K562 (cell line): ENCODE data around the gene SEH1L.

Experiments
- CHD2 ChIP-seq: IDR thresholded peaks from 2 replicates; pipeline ENCODE4 v1.6.1; 2011; ENCODE audit warnings: low read depth, low read length
- EP300 ChIP-seq: IDR thresholded peaks from 2 replicates; pipeline ENCODE4 v1.6.1; 2012; ENCODE audit warnings: low read length, improper control_type of control experiment
- HDAC2 ChIP-seq: fragments of 450-650 bp; IDR thresholded peaks from 2 replicates; pipeline ENCODE4 v1.6.1; 2016; ENCODE audit warnings: mild to moderate bottlenecking
- MAFK ChIP-seq: IDR thresholded peaks from 2 replicates; pipeline ENCODE4 v1.6.1; 2011; ENCODE audit warnings: low read length, improper control_type of control experiment
- MXI1 ChIP-seq: IDR thresholded peaks from 2 replicates; pipeline ENCODE4 v1.6.1; 2011; ENCODE audit warnings: low read depth, mild to moderate bottlenecking, improper control_type of control experiment, low read length
- SNRNP70 ChIP-seq: fragments of 200-400 bp; formaldehyde crosslinking; optimal IDR thresholded peaks from 2 replicates; pipeline ENCODE3; 2017; ENCODE audit warnings: low read depth, low read length
- TARDBP ChIP-seq: fragments of 450-650 bp; IDR thresholded peaks from 2 replicates; pipeline ENCODE4 v1.6.1; 2016
- ZNF644 ChIP-seq: fragments of 200-800 bp; sonication (Bioruptor generic); IDR thresholded peaks from 2 replicates; pipeline ENCODE4 v1.6.1; 2016; ENCODE audit warnings: low read depth, missing genetic modification characterization, missing compliant biosample characterization
- ZNF766 ChIP-seq: fragments of 200-800 bp; sonication (Bioruptor generic); conservative IDR thresholded peaks from 2 replicates; pipeline ENCODE4 v1.6.1; 2016; ENCODE audit warnings: missing genetic modification characterization, missing compliant biosample characterization
- TF ChIP-seq, protein P1 (sequence below): fragments of 450-650 bp; IDR thresholded peaks from one replicate; pipeline ENCODE4 v1.6.1; 2018; ENCODE audit warnings: mild to moderate bottlenecking, moderate library complexity; ENCODE audit not compliant: partially characterized antibody
- TF ChIP-seq, protein P2 (sequence below): sonication (generic); formaldehyde crosslinking; IDR thresholded peaks from 2 replicates; pipeline ENCODE4 v1.8.1; 2023; ENCODE audit warnings: mild to moderate bottlenecking, missing genetic modification reagents, moderate library complexity
- TF ChIP-seq, protein P3 (sequence below): fragments of 450-650 bp; IDR thresholded peaks from 2 replicates; pipeline ENCODE4 v1.6.1; 2016; ENCODE audit warnings: low read depth
- TF ChIP-seq, protein P4 (sequence below), 2 experiments: fragments of 450-650 bp; formaldehyde crosslinking in 1 of 2; IDR thresholded peaks; 2 replicates each; pipeline versions ENCODE4 v1.4.0 to v1.6.1; 2014 to 2020; ENCODE audit warnings: mild to moderate bottlenecking in 2 of 2, borderline replicate concordance in 1 of 2, low read depth in 1 of 2

DNA sequence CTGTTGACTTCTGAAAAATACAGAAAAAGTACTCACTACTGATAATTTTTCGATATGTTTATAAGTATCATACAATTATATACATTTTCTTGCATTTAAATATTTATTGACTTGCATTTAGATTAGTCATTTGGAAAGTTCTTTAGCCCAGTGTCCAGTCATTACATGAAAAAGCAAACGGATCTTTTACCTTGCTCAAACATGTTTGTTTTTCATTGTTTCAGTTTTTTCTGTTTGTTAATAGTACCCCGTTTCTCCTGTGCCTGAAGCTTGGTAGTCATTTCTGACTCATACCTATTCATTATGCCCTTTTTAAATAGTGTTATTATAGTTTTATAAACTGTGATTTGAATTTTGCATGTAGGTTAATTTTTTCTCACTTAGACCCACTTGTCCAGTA is 71.5 kb downstream of the SEH1L start:
- TF ChIP-seq EP300, result no peak
- no peak for TF ChIP-seq SNRNP70
- TF ChIP-seq HDAC2, result no peak
- no peak for TF ChIP-seq TARDBP
- TF ChIP-seq, protein P1, sequence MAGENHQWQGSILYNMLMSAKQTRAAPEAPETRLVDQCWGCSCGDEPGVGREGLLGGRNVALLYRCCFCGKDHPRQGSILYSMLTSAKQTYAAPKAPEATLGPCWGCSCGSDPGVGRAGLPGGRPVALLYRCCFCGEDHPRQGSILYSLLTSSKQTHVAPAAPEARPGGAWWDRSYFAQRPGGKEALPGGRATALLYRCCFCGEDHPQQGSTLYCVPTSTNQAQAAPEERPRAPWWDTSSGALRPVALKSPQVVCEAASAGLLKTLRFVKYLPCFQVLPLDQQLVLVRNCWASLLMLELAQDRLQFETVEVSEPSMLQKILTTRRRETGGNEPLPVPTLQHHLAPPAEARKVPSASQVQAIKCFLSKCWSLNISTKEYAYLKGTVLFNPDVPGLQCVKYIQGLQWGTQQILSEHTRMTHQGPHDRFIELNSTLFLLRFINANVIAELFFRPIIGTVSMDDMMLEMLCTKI, result no peak
- TF ChIP-seq, protein P2, sequence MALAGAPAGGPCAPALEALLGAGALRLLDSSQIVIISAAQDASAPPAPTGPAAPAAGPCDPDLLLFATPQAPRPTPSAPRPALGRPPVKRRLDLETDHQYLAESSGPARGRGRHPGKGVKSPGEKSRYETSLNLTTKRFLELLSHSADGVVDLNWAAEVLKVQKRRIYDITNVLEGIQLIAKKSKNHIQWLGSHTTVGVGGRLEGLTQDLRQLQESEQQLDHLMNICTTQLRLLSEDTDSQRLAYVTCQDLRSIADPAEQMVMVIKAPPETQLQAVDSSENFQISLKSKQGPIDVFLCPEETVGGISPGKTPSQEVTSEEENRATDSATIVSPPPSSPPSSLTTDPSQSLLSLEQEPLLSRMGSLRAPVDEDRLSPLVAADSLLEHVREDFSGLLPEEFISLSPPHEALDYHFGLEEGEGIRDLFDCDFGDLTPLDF, result no peak
- no peak for TF ChIP-seq MXI1
- TF ChIP-seq, protein P3, sequence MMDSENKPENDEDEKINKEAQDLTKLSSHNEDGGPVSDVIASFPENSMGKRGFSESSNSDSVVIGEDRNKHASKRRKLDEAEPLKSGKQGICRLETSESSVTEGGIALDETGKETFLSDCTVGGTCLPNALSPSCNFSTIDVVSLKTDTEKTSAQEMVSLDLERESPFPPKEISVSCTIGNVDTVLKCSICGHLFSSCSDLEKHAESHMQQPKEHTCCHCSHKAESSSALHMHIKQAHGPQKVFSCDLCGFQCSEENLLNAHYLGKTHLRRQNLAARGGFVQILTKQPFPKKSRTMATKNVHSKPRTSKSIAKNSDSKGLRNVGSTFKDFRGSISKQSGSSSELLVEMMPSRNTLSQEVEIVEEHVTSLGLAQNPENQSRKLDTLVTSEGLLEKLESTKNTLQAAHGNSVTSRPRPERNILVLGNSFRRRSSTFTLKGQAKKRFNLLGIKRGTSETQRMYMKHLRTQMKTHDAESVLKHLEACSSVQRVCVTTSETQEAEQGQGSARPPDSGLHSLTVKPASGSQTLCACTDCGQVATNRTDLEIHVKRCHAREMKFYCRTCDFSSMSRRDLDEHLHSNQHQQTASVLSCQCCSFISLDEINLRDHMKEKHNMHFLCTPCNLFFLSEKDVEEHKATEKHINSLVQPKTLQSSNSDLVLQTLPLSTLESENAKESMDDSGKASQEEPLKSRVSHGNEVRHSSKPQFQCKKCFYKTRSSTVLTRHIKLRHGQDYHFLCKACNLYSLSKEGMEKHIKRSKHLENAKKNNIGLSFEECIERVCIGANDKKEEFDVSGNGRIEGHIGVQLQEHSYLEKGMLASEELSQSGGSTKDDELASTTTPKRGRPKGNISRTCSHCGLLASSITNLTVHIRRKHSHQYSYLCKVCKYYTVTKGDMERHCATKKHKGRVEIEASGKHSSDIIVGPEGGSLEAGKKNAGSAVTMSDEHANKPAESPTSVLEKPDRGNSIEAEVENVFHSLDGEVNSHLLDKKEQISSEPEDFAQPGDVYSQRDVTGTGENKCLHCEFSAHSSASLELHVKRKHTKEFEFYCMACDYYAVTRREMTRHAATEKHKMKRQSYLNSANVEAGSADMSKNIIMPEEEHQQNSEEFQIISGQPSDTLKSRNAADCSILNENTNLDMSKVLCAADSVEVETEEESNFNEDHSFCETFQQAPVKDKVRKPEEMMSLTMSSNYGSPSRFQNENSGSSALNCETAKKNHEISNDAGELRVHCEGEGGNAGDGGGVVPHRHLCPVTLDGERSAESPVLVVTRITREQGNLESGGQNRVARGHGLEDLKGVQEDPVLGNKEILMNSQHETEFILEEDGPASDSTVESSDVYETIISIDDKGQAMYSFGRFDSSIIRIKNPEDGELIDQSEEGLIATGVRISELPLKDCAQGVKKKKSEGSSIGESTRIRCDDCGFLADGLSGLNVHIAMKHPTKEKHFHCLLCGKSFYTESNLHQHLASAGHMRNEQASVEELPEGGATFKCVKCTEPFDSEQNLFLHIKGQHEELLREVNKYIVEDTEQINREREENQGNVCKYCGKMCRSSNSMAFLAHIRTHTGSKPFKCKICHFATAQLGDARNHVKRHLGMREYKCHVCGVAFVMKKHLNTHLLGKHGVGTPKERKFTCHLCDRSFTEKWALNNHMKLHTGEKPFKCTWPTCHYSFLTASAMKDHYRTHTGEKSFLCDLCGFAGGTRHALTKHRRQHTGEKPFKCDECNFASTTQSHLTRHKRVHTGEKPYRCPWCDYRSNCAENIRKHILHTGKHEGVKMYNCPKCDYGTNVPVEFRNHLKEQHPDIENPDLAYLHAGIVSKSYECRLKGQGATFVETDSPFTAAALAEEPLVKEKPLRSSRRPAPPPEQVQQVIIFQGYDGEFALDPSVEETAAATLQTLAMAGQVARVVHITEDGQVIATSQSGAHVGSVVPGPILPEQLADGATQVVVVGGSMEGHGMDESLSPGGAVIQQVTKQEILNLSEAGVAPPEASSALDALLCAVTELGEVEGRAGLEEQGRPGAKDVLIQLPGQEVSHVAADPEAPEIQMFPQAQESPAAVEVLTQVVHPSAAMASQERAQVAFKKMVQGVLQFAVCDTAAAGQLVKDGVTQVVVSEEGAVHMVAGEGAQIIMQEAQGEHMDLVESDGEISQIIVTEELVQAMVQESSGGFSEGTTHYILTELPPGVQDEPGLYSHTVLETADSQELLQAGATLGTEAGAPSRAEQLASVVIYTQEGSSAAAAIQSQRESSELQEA, result no peak
- TF ChIP-seq MAFK, result no peak
- TF ChIP-seq ZNF766 (CRISPR knock-in tag), result no peak
- TF ChIP-seq, protein P4, sequence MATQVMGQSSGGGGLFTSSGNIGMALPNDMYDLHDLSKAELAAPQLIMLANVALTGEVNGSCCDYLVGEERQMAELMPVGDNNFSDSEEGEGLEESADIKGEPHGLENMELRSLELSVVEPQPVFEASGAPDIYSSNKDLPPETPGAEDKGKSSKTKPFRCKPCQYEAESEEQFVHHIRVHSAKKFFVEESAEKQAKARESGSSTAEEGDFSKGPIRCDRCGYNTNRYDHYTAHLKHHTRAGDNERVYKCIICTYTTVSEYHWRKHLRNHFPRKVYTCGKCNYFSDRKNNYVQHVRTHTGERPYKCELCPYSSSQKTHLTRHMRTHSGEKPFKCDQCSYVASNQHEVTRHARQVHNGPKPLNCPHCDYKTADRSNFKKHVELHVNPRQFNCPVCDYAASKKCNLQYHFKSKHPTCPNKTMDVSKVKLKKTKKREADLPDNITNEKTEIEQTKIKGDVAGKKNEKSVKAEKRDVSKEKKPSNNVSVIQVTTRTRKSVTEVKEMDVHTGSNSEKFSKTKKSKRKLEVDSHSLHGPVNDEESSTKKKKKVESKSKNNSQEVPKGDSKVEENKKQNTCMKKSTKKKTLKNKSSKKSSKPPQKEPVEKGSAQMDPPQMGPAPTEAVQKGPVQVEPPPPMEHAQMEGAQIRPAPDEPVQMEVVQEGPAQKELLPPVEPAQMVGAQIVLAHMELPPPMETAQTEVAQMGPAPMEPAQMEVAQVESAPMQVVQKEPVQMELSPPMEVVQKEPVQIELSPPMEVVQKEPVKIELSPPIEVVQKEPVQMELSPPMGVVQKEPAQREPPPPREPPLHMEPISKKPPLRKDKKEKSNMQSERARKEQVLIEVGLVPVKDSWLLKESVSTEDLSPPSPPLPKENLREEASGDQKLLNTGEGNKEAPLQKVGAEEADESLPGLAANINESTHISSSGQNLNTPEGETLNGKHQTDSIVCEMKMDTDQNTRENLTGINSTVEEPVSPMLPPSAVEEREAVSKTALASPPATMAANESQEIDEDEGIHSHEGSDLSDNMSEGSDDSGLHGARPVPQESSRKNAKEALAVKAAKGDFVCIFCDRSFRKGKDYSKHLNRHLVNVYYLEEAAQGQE (IDR thresholded peaks at IDR 0.05; ENCODE audit: borderline replicate concordance), result no peak
- TF ChIP-seq, protein P4 (CRISPR knock-in tag; IDR thresholded peaks at IDR 0.05; ENCODE audit: low read depth), result no peak
- TF ChIP-seq ZNF644, result no peak
- no peak for TF ChIP-seq CHD2
